ENCODE results near the gene NCKAP1. TPM values are rescaled to one million over a fixed set of nuclear protein-coding genes. Genes with fewer than 3 reads are reported as not detected.

The NCKAP1 gene
- total and polyA plus RNA-seq, 2 donors from 2014 or later: 45.4 to 140 TPM

GRCh38 chr2:183079139-183079775, 41.0 kb upstream of the NCKAP1 start:
- DNase-seq: peak in 1 of 5 donors; percentile 14
- no peaks in the 10 kb centered on the region for H3K9me3 ChIP-seq (ENCODE audit: control insufficient read depth in 2 of 3, insufficient read depth in 1 of 3, low read length in 3 of 3)
- H3K27ac ChIP-seq (ENCODE audit: low read depth in 2 of 2, low read length in 2 of 2): peak overlapping the region; percentile 84 to 90
- H3K9ac ChIP-seq (ENCODE audit: low read length in 3 of 3): peak overlapping the region; percentile 84 to 87 (median 87)
- intact Hi-C loops (cut with DNase I): no loop called here
- no peaks in the 10 kb centered on the region for H3K36me3 ChIP-seq (ENCODE audit: control insufficient read depth in 2 of 3, insufficient read depth in 3 of 3, low read length in 3 of 3)
- peaks cover 0 to 7% (median 0%) of the 10 kb centered on the region in 3 donors for H3K4me1 ChIP-seq (ENCODE audit: control insufficient read depth in 2 of 3, insufficient read depth in 2 of 3, low read depth in 1 of 3, low read length in 3 of 3)
- peak overlapping the region; percentile 91 to 97 (median 97) for H3K4me3 ChIP-seq (ENCODE audit: low read length in 3 of 3)
- TF ChIP-seq CTCF (IDR thresholded peaks at IDR 0.05; ENCODE audit: borderline replicate concordance, extremely low read depth, insufficient read depth): no peak
- FAIRE-seq: peak; percentile 8
- no peaks in the 10 kb centered on the region for H3K27me3 ChIP-seq (ENCODE audit: control insufficient read depth, insufficient read depth, low read length)

- FAIRE-seq: peak; percentile 91
- no peaks in the 10 kb centered on the region for H3K36me3 ChIP-seq (ENCODE audit: control insufficient read depth in 2 of 3, insufficient read depth in 3 of 3, low read length in 3 of 3)
- DNase-seq: peak; percentile 88 to 99 (median 97)
- peaks cover 0 to 7% (median 0%) of the 10 kb centered on the region in 3 donors for H3K4me1 ChIP-seq (ENCODE audit: control insufficient read depth in 2 of 3, insufficient read depth in 2 of 3, low read depth in 1 of 3, low read length in 3 of 3)
- peak within 1 kb of the TSS; percentile 84 to 90 for H3K27ac ChIP-seq (ENCODE audit: low read depth in 2 of 2, low read length in 2 of 2)
- intact Hi-C loops (cut with DNase I): no loop called here
- peak within 1 kb of the TSS; percentile 91 to 97 (median 97) for H3K4me3 ChIP-seq (ENCODE audit: low read length in 3 of 3)
- H3K27me3 ChIP-seq (ENCODE audit: control insufficient read depth, insufficient read depth, low read length): no peaks in the 10 kb centered on the region
- no peaks in the 10 kb centered on the region for H3K9me3 ChIP-seq (ENCODE audit: control insufficient read depth in 2 of 3, insufficient read depth in 1 of 3, low read length in 3 of 3)
- H3K9ac ChIP-seq (ENCODE audit: low read length in 3 of 3): peak within 1 kb of the TSS; percentile 84 to 87 (median 87)
- no peak for TF ChIP-seq CTCF (IDR thresholded peaks at IDR 0.05; ENCODE audit: borderline replicate concordance, extremely low read depth, insufficient read depth)
These were observed 40.3 kb upstream of the NCKAP1 start, which contains the start of gene DUSP19 for GRCh38 chr2:183078464-183079138. TSS of gene DUSP19 (plus strand) at chr2:183078747. CDS start at chr2:183078934, 187 bp downstream.

- Histone ChIP-seq H3K4me1 (ENCODE audit: control insufficient read depth in 2 of 3, insufficient read depth in 2 of 3, low read depth in 1 of 3, low read length in 3 of 3) (peaks cover 0 to 7% (median 0%) of the 10 kb centered on the region in 3 donors), H3K27ac (ENCODE audit: low read depth in 2 of 2, low read length in 2 of 2) (peak overlapping the region; percentile 84 to 90), H3K36me3 (ENCODE audit: control insufficient read depth in 2 of 3, insufficient read depth in 3 of 3, low read length in 3 of 3) (no peaks in the 10 kb centered on the region), H3K9ac (ENCODE audit: low read length in 3 of 3) (peak overlapping the region; percentile 84 to 87 (median 87)), H3K9me3 (ENCODE audit: control insufficient read depth in 2 of 3, insufficient read depth in 1 of 3, low read length in 3 of 3) (no peaks in the 10 kb centered on the region), H3K4me3 (ENCODE audit: low read length in 3 of 3) (peak overlapping the region; percentile 91 to 97 (median 97)), H3K27me3 (ENCODE audit: control insufficient read depth, insufficient read depth, low read length) (no peaks in the 10 kb centered on the region)
- DNase-seq (peak in 2 of 5 donors; percentile 50 to 67), FAIRE-seq (no peak)
- intact Hi-C loops (cut with DNase I): no loop called here
- TF ChIP-seq CTCF (IDR thresholded peaks at IDR 0.05; ENCODE audit: borderline replicate concordance, extremely low read depth, insufficient read depth): no peak
These were observed 39.9 kb upstream of the NCKAP1 start for GRCh38 chr2:183078163-183078463.
